Activated CD4-positive, CD25-positive, alpha-beta regulatory T cell (primary cell): ENCODE results near the gene TENM4.

ENCODE experiments used
- DNase-seq, 4 experiments: peaks; one replicate each; lab custom pipeline; 2025; lab: John Stamatoyannopoulos, UW

Gene TENM4

DNA sequence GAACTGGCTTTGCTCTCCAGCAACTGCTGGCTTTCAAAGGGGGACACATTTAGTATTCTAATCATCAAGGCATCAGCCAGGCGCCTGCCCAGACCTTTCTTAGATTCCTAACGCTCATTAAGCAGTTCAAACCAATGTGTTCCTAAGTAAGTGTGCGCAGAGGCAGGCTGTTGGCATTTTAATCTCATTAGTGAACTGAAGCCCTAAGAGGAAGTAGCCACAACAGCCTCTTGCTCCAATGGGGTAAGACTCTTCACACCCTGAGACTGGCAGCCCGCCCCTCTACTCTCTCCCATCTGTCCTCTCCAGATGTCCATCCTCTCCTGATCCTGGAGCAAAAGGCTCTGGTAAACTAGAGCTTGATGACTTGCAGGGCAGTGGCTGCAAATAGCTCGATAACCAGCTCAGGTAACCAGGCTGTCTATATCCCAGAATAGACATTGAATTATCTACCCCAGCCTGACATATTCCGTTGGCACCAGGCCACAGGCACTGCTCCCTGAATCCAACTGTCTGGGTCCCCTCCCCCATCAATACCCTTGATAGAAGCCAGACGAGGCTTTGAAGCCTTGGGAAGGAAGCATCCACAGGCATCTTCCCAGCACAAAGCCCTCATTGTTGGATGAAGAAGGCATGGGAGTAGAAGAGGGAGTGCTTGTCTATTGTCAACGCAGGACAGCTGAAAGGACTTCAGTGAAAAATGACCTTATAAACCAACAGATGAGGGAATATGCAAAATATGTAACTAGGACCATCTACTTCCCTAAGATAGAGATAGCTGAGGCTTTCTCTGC is 321.1 kb downstream of the TENM4 start:
- DNase-seq, result no peak

DNA sequence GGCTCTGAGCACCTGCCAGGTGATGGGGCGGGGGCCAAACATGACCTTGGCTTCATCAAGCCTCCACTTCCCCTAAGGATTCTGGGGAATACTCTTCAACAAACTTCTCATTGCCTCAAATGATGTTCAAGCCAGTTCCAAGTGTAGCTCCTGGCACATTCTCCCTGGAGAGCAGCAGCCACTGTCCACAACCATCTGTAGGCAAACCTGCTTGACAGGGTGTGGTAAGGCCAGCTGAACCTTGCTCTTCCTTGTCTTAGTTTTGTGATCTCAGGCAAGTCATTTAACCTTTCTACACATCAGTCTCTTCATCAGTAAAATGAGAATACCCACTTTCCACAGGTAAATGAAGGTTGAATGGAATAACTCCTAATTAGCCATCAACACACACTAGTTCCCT is 323.3 kb downstream of the TENM4 start:
- DNase-seq, result no peak

DNA sequence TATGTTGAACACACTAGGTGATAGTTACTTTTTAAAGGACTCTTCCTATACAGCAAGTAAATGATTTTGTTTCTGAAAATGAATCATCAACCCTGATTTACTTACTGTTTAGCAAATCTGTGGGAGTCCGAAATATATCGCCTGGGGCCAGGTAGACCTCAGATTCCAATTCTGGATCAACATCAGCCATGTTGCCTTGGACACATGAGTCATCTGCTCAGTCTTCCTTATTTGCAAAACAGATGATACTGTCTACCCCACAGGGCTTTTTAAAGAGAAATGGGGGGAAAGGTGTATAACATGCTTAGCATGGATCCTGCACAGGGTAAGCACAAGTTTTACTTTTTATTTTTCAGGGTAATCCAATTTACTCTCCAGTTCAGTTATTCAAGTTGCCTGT is 324.2 kb downstream of the TENM4 start:
- no peak for DNase-seq

DNA sequence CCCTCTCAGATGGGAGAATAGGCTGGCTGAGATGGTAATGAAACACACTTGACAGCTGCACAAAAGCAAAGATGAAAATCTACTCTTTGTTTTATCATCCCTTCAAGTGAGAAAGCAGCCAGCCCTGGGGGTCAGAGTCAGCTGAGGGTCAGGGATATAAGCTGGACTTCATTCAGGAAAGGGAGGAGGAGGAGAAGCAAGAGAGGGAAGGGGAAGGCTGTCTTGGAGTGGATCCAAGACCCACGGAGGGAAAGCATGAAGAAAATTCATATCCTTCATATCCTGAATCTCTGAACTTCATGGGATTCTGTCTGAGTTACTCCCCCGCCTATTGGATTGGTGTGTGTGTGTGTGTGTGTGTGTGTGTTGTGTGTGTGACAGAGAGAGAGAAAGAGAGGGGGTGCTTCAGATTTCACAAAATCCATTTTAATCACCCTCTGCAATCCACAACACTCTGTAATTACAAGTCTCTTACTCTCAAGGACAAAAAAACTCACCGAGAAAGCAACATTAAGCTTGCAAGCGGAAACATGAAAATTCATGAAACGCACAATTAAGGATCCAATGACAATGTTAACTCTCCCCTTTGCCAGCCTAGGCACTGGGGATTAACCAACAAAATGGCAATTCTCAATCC is 327.7 kb downstream of the TENM4 start:
- no peak for DNase-seq

DNA sequence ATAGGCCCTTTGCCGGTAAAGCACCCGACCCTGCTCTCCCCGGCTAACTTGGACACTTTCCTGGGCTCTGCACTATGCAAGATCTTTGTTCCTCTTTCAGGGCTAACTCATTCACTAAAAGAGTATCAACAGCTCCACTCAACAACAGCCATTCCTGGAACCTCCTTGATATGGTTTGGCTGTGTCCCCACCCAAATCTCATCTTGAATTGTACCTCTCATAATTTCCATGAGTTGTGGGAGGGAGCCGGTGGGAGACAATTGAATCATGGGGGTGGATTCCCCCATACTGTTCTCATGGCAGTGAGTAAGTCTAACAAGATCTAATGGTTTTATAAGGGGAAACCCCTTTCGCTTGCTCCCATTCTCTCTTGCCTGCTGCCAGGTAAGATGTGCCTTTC is 330.0 kb downstream of the TENM4 start:
- no peak for DNase-seq

DNA sequence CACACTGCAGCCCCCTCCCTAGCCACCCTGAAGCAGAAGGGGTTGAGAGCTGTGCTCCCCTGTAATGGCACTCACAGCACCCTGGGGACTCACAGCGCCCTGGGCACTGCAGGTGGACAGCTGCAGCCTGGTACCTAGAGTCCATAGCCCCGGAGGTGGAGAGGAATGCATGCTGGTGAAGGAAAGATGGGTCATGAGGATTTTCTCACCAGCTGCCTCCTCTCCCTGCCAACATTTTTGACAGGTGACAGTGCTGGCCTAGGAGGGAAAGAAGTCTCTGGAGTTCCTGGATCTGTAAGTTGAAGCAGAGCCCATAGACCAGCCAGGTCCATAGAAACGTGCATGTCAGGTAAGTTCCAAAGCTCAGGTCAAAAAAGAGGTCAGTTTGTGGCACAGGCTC is 330.5 kb downstream of the TENM4 start:
- no peak for DNase-seq

DNA sequence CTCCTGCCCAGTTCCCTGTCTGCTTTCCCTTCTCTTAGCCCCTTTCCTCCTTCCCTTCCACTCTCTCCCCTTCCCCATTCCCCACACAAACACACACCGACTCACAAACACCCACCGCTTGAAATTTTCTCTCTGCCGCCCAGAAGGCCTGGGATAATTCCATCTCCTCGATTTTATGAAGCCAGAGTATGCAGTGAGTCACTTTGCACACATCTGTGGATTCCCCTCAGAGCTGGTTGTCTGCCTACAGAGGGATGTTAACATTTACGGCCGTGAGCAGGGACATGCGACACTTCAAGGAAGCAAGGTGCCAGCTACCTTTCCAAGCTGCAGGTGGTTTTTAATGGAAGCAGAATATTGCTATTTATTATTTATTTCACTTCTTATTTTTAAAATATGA is 332.0 kb downstream of the TENM4 start:
- no peak for DNase-seq

DNA sequence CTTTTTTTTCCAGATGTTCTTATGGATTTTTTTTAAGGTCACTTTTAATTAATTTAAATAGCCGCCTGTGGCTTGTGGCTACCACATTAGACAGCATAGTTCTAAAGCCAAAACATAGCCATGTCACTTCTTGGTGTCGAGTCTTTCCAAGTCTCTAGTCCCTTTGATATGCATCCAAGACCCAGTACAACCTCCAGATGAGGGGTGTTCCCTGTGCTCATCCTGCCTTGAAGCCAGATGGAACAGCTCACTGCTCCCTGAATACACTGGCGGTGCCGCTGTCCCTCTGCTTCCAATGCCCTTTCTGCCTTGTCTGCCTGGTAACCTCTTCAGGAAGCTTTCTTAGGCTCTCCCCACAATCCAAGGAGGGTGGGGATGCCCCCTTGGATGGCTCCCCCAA is 338.0 kb downstream of the TENM4 start:
- DNase-seq, result no peak

DNA sequence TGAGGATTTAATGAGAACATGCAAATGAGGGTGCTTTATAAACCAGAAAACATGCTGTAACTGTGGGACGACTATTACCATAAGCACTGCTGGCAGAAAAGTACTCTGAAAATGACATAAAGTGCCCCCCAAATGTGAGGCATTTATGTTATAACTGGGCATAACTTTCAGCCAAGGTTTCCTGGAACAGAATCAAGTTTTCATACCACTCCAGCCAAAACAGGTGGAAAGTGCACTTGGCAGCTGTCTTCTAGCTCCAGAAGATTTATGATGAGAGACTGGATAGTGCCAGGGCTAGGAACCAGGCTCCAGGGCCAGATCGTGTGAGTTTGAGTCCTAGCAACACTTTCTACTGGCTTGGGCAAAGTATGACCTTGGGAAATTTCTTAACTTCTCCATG is 339.2 kb downstream of the TENM4 start:
- no peak for DNase-seq

DNA sequence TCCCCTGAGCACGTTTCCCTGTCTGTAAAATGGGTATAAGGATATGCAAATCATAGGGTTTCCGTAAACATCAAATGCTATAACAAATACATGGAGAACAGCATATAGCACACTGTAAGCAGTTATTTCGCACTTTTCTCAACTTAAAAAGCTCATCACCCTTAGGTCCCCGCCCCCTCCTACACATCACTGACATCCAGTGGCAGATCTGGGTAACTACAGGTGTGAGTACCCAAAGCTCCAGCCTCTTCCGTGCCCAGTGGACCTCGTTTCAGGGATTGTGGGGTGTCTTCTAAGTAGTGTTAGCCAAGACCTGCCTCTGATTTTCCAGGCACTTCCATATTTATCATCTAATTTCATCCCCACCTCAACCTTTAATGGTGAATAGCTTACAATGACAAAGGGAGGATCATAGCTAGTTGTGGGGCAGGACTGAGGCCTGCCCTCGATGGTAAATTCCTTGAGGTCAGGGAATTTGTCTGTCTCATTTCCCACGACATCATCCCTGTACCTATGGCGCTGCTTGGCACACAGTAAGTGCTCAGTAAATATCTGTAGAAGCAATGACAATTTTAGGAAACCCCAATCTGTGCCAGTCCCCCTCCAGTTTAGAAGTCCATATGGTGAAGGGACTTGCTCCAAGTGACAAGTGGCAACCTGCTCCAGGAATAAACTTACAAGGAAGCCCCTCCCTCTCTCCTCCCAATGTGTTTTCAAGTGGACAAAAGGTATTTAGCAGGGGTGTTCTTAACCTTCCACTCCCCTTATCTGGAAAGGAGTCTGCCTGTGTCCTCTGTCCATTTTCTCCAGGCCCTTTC is 340.5 kb downstream of the TENM4 start:
- no peak for DNase-seq

DNA sequence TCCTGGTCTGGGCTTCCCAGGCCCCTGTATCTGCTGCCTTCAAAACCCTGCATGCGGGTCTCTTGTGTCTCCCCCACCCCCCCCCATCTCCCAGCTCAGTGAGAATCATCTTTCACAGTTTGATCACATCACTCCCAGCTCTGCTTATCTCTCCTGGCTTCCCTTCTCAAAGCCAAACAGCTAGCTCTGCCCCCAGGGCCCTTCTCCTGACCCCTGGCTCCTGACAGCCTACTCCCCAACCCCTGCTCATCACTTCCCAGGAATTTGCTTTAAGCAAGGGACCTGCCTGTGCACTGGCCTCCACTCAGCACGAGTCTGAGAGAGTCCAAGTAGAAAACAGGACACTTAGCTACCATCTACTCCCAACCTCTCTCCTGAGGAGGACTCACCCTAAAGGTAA is 342.7 kb downstream of the TENM4 start:
- no peak for DNase-seq

DNA sequence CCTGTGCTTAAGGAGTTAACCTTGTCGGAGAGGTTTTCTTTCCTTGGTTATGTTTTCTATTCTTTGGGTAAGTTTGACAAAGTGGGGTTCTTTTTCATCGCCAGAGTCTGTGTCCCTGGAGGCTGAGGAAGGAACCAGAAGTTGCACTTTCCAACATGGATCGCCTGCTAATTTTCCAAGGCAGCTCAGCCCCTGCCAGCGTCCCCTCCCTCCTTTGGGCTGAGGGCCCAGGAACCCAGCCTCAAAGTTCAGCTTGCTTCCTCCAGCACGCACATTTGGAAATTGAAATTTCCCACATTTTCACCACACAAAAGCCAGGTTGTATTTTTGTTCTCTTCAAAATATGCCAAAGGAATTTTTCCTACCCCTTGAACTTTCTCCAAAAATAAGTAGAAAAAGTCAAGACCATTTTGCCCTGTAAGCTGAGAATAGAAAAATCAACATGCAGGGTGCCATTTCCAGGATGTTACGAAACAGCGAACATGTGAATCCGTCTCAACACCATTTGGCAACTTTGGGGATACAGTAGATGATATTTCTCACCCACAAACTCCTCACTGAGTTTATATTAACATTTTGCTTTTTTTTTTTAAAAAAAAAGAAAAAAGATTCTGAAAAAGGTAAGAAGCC is 343.5 kb downstream of the TENM4 start:
- no peak for DNase-seq

DNA sequence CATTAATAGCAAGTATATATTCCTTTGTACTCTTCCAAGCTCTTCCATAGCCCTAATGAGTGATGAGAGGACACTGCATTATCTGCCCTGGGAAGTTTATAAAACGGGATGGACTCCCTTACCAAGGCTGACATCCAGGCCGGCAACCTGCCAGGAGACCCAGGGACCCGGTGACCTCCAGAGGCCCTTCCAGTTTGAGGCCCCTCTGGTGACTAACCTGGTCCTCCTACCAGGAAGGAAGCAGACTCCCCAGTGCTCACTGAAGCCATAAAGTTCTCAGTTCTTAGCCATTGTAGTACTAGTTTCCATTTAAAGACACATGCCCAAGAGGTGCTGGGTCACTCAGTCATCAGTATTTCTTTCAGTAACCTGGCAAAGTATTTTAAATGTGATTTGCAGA is 345.4 kb downstream of the TENM4 start:
- no peak for DNase-seq

DNA sequence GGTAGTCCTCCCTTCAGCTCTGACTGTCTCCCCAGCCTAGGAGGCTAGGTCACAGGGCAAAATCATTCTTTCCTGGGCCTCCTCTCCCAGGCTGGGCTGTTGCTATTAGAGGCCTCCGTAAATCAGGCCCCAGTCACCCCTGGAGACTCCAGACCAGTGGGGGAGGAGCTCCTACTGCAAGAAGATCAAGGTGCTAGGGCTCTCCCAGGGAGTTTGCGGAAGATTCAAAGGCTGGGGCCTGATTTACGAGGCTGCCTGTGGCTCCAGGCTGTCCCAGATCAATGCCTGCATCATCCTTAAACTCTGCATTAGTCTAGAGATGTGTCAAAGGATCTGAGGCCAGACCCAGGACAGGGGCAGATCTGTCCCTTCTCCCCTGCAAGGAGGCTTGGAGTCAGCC is 346.2 kb downstream of the TENM4 start:
- no peak for DNase-seq

DNA sequence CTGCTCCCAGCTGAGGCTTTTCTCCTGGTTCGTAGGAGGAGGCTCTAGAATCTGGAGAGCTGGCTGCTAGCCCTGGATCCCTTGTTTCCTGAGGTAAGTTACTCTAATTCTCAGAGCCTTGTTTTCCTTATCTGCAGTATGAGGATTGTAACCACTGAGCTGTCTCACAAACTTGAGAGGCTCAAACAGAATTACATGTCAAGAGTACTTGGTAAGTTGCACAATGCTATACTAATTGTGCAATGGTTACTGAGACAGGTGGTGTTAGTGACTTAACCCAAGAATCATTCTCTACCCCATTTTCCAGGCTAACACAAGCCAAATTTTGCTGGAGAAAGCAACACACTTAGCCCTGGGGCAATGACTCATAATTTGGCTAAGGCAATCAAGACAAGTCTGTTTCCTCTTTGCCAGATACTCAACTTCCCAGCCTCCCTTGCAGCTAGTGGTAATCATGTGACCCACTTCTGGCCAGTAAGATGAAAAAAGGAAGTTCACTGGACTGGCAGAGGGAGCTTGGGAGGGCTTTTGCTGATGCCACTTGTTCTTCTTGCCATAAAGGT is 348.0 kb downstream of the TENM4 start:
- no peak for DNase-seq

DNA sequence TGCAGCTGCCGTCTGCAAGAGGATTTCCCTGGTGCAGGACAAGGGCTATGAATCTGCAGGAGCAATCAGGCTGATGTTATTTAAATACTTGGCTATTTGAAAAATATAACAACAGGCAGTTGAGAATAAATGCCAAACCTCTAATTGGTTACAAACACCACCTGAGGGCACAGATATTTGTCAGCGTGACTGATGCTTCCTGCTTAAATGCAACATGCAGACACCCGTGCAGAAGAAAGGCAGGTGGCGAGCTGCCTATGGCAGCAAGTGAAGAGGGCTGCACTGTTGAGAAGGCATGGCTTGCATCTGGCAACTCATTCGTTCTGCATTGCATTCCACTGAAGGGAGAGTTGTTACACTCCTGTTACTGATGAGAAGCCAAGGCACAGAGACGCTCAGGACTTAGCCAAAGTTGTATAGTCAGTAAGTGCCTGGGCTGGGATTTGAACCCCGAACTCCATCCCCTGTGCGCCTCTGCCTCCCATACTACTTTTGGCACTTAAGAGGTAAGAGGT is 350.6 kb downstream of the TENM4 start:
- no peak for DNase-seq

DNA sequence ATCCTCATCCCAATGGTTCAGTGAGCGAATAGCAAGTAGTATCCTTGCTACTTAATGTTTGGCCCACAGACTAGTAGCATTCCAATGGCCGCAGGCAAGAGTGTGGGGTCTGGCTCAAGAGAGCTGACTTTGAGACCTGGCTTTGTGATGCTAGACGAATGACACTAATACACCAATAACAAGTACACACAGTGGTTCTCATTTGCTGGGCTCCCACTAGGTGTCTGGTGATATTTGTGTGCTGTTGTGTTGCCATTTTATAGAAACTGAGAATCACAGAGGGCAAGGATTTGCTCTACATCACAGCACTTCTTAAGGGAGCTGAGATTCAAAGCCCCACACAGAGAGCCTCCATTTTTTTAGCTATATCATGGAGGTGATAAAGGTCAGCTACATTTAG is 351.2 kb downstream of the TENM4 start:
- DNase-seq, result no peak

DNA sequence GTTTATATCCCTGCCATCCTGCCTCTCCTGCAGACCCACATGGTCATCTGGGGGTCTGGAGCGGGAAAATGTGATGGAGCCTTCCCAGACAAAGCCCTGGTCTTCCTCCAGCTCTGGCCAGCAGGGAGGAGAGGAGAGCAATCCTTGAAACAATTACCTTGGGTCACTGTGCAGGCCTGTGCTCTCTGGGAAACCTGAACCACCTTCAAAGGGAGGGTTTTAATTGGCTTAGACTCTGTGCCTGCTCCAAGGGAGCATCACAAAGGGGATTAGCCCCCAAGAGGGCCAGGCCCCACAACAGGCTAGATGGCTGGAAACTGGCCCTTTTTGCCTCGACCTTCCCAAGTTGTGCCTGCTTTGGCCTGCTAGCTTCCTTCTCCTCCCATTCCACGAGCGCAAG is 351.9 kb downstream of the TENM4 start:
- no peak for DNase-seq

DNA sequence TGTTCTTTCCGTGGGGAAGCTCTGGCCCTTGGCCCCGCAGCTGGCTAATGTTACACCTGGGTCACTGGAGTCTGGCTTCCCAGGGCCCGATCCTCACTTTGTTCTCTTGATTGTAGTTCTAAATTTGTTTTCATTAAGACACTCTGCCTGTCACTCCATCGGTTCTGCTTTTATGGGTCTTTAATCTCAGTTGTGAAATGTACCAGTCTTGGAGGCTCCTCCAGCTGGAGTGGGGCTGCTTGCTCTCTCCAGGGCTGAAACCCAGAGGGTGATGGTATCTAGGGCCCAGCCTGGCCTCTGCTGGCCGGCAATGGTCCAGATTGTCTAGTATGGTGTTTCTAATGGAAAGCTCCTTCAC is 352.9 kb downstream of the TENM4 start:
- DNase-seq, result no peak

DNA sequence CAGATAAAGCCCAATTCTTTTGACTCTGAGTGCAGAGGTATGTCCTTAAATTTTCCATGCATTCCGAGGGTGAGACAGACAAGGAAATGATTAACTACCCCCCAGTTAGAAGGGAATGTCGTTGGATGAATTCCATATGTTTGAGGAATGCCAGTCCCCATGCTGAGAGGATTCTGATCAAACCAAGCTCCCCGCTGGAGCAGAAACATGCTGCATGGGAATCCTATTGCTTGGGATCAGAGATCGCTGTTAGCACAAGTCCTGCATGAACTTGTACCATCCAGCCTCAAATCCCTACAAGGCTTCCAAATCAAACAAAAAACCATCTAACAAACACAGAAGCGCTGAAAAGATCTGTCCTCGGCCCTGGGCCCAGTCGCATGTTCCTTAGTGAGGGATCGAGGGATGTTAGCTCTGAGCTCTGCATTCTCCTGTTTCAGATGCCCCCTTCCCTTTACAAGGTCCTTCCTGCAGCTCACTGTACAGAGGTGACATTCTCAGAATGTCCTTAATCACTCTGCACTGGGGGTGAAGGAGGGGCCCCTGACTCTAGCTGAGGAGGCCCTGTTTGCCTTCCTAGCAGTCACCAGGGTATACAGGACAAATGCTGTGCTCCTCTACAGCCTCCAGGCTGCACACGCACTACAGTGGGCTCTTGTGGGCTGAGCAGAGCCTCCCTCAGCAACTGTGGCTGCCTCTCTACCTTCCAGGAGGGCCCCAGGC is 353.4 kb downstream of the TENM4 start:
- DNase-seq, result no peak

DNA sequence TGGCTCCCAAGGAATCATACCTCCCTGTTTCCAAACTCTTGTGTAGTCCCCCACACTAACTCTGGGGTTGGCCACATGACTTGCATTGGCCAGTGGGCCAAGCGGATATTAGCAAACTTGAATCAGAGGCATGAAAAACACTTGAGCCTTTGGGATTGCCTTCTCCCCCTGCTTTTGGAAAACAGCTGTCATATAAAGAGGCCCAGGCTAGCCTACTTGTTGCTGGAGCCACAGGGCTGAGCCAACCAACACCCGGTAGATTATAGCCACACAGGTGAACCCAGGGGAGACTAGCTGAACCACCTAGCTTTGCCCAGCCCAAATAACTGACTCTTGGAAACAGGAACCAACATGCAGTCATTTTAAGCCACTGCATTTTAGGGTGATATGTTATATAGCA is 354.8 kb downstream of the TENM4 start:
- DNase-seq, result no peak
